Activated naive CD8-positive, alpha-beta T cell (primary cell): Measurements from ENCODE around the gene CD28.
"Not testable (repeated sequence)": the region's sequence is repeated elsewhere in the genome, so short reads cannot be mapped to it uniquely, and the experiment has no call there.

Source experiments
- H3K27ac Mint-ChIP-seq: one replicate; pipeline ENCODE4 v1.8.0; 2021; ENCODE audit warnings: mixed read lengths
- H3K27me3 Mint-ChIP-seq: one replicate; pipeline ENCODE4 v1.8.0; 2021; ENCODE audit warnings: mixed read lengths
- H3K36me3 Mint-ChIP-seq: one replicate; pipeline ENCODE4 v1.8.0; 2021; ENCODE audit warnings: mixed read lengths
- H3K4me1 Mint-ChIP-seq: one replicate; pipeline ENCODE4 v1.8.0; 2021; ENCODE audit warnings: low read depth, mixed read lengths
- H3K4me3 Mint-ChIP-seq: one replicate; pipeline ENCODE4 v1.8.0; 2021; ENCODE audit warnings: mild to moderate bottlenecking, mixed read lengths
- H3K9me3 Mint-ChIP-seq: one replicate; pipeline ENCODE4 v1.8.0; 2021; ENCODE audit warnings: low read depth, mixed read lengths

CD28 gene

DNA sequence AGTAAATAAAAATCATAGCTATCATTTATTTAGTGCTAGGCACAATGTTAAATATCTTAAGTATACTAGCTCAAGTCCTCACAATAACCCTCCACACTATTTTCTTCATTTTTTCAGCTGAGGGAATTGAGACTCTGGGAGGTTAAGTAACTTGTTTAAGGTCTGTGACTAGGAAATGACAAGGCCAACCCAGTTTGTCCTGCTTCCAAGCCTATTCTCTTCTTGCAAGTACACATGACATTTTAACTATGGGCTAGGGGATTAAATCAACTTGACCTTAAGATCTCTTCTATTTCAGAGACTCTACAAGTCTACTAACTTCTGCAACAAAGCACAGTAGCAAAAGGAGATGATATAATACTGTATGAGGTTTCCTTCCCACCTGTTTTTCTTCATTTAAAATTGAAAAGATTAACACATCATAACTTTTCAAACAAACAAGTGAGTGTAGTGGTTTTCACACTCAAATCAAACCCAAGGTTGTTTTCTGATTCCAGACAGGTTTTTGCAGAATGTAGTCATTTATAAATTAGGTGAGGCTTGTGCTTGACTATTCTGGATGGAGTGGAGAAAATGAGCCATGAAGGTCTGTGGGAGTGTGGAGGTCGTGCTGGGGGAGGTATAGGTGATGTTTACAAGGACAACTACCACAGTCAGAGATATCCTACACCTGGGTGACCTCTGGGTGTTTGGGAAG lies 57.0 kb downstream of the CD28 start:
- no peaks in the 10 kb centered on the region for H3K27me3 Mint-ChIP-seq

DNA sequence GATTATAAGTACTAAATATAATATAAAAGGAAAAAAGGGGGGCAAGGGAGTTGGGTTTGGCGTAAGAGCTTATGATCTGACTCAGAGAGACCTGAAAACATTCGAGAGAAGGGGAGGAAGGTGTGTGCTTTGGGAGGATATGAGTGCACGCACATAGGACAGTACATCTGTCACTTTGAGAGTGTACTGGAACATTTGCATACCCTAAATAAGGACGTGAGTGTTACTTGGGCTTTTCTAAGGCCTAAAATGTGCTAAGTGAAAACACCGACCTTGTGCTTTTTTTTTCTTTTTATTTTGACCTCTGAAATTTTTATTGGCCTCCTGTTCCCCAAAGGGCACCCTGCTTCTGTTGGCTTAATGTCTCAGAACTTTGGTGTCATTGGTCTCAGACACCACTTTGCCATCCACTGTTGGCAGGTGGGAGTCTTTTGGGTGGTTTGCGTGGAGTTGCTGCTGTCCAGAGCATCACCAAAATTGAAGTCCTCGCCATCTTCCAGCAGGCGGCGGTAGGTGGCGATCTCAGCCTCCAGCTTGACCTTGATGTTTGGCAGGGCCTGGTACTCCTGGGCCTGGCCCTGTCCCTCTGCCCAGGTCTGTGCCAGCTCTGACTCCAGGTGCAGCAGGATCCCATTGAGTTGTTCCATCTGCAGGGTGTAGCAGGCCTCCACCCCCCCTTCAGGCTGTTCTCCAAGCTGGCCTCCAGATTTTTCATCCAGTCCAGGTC lies 57.7 kb downstream of the CD28 start:
- peaks cover 77% of the 10 kb centered on the region for H3K4me1 Mint-ChIP-seq
- peak overlapping the region; percentile 68 for H3K4me3 Mint-ChIP-seq
- H3K27me3 Mint-ChIP-seq = no peaks in the 10 kb centered on the region
- H3K36me3 Mint-ChIP-seq = peaks cover 35% of the 10 kb centered on the region
- H3K9me3 Mint-ChIP-seq = peaks cover 5% of the 10 kb centered on the region
- peak overlapping the region; percentile 98 for H3K27ac Mint-ChIP-seq

More for the DNA sequence above, 57.0 kb downstream of the CD28 start:
- H3K27ac Mint-ChIP-seq = peak overlapping the region; percentile 98
- peak overlapping the region; percentile 24 for H3K4me3 Mint-ChIP-seq
- peaks cover 36% of the 10 kb centered on the region for H3K36me3 Mint-ChIP-seq
- peaks cover 8% of the 10 kb centered on the region for H3K9me3 Mint-ChIP-seq
- H3K4me1 Mint-ChIP-seq = peaks cover 82% of the 10 kb centered on the region

DNA sequence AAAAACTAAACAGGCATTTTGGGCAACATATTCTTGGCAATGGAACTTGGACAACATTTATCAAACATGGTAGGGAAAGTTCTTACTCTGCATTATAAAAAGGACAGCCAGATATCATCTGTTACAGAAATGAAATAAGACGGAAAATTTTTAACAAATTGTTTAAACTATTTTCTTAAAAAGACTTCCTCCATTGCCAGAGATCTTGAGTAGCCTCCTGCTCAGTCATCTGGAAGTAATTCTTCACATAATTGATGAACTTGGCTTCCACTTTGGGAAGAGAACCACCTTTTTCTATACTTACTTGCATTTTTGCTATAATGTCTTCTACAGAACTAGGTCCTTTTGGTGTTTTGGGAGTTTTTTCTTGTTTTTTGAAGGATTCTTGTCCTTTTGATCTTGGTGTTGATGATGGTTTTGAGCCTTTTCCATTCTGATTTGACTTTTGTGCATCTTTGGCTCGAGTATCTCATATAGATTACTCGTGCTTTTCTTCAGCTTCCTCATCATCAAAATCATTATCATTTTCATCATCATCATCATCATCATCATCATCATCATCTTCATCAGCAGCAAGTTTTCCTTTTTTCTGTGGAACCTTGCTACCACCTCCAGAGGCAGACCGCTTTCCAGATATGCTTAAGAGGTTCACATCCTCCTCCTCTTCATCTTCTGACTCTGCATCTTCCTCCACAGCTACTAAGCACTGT lies 66.2 kb downstream of the CD28 start:
- Mint-ChIP-seq H3K4me1 (peaks cover 24% of the 10 kb centered on the region), H3K9me3 (no peaks in the 10 kb centered on the region), H3K27ac (no peak overlapping the region), H3K27me3 (no peaks in the 10 kb centered on the region), H3K4me3 (no peak overlapping the region), H3K36me3 (peaks cover 22% of the 10 kb centered on the region)

- Mint-ChIP-seq H3K27ac (no peak overlapping the region), H3K9me3 (no peaks in the 10 kb centered on the region), H3K4me3 (no peak overlapping the region), H3K27me3 (no peaks in the 10 kb centered on the region), H3K4me1 (peaks cover 26% of the 10 kb centered on the region), H3K36me3 (peaks cover 16% of the 10 kb centered on the region)
Observed at GRCh38 chr2:203774760-203775159, 68.3 kb downstream of the CD28 start.

GRCh38 chr2:203775684-203776083 lies 69.2 kb downstream of the CD28 start:
- H3K27ac Mint-ChIP-seq = peak overlapping the region; percentile 61
- peaks cover 14% of the 10 kb centered on the region for H3K36me3 Mint-ChIP-seq
- no peak overlapping the region for H3K4me3 Mint-ChIP-seq
- no peaks in the 10 kb centered on the region for H3K27me3 Mint-ChIP-seq
- H3K4me1 Mint-ChIP-seq = peaks cover 36% of the 10 kb centered on the region
- H3K9me3 Mint-ChIP-seq = no peaks in the 10 kb centered on the region

DNA sequence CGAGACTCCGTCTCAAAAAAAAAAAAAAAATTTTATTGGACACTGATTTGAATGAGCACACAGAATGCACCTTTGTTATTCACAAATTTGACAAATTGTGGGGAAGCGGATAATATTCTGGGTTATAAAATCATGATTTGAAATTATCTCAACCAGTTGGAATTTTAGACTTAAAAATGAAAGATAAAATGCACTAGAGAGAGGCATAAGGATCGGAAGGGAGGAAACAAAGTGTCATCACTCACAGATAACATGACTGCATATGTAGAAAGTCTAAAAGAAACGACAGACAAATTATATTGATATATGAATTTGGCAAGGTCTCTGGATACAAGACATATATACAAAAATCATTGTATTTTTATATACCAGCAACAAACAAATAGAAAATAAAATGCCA lies 70.6 kb downstream of the CD28 start:
- no peak overlapping the region for H3K27ac Mint-ChIP-seq
- H3K4me3 Mint-ChIP-seq = no peak overlapping the region
- peaks cover 41% of the 10 kb centered on the region for H3K4me1 Mint-ChIP-seq
- H3K36me3 Mint-ChIP-seq = peaks cover 7% of the 10 kb centered on the region
- H3K27me3 Mint-ChIP-seq = no peaks in the 10 kb centered on the region
- H3K9me3 Mint-ChIP-seq = peaks cover 5% of the 10 kb centered on the region

GRCh38 chr2:203779477-203780073 lies 73.1 kb downstream of the CD28 start:
- H3K36me3 Mint-ChIP-seq, H3K9me3 Mint-ChIP-seq, H3K27me3 Mint-ChIP-seq, H3K4me3 Mint-ChIP-seq: not testable (repeated sequence)
- peaks cover 54% of the 10 kb centered on the region for H3K4me1 Mint-ChIP-seq
- H3K27ac Mint-ChIP-seq = peak overlapping the region; percentile 64

DNA sequence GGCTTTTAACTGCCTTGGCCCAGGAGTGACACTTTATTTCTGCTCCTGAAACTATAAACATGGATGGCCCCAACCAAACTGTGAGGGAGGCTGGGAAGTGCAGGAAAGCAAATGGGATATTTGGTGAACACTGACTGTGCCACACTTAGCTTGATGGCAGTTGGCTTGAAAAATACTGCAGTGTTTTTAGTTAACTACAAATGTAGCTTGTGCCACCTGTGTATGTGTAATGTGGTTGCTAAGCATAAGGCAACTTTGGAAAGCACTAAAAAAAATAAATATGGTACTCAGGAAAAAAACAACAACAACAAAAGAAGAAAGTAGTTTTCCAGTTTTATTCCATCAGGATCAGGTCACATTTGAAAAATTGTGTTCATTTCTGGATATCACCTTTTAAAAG lies 73.8 kb downstream of the CD28 start:
- H3K9me3 Mint-ChIP-seq = peaks cover 5% of the 10 kb centered on the region
- H3K27ac Mint-ChIP-seq = peak overlapping the region; percentile 64
- peaks cover 5% of the 10 kb centered on the region for H3K36me3 Mint-ChIP-seq
- no peak overlapping the region for H3K4me3 Mint-ChIP-seq
- H3K27me3 Mint-ChIP-seq = no peaks in the 10 kb centered on the region
- H3K4me1 Mint-ChIP-seq = peaks cover 56% of the 10 kb centered on the region

GRCh38 chr2:203781151-203781550 lies 74.7 kb downstream of the CD28 start:
- Mint-ChIP-seq H3K9me3 (peaks cover 5% of the 10 kb centered on the region), H3K27me3 (no peaks in the 10 kb centered on the region), H3K27ac (peak overlapping the region; percentile 85), H3K36me3 (no peaks in the 10 kb centered on the region), H3K4me1 (peaks cover 52% of the 10 kb centered on the region), H3K4me3 (no peak overlapping the region)

- Mint-ChIP-seq H3K27me3 (no peaks in the 10 kb centered on the region), H3K36me3 (no peaks in the 10 kb centered on the region), H3K27ac (peak overlapping the region; percentile 94), H3K9me3 (peaks cover 5% of the 10 kb centered on the region), H3K4me1 (peaks cover 55% of the 10 kb centered on the region), H3K4me3 (peak overlapping the region; percentile 71)
Observed at GRCh38 chr2:203782262-203782976, 76.0 kb downstream of the CD28 start.

DNA sequence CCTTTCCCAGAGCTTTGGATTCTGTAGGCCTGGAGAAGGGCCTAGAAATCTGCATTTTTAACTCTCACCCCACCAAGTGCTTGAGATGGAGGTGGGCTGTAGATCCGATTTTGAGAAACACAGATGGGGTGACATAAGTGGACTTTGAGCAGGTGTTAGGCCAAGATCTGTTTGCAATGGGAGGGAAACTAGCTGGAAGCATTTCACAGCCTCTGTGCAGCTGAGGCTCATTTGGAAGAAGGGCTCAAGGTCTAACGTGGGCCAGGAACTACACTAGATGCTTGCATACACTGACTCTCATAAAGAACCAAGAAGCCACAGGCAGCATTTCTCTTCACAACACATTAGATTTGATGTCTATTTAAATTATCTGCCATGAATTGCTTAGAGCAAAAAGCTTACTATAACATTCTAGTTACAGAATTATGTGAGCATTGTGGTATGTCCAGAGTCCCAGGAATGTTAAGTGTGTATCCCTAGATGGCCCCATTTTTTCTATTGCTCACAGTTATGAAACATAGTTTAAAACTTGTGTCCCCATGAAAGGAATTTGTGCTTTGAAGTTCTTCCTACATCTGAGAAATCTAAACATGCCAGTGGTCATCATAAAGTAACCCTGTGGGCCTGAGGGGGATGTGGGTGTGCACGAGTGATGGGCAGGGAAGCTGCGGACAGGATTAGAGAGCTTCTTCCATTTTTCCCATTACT lies 77.2 kb downstream of the CD28 start:
- H3K9me3 Mint-ChIP-seq = peaks cover 5% of the 10 kb centered on the region
- no peaks in the 10 kb centered on the region for H3K36me3 Mint-ChIP-seq
- no peaks in the 10 kb centered on the region for H3K27me3 Mint-ChIP-seq
- H3K4me3 Mint-ChIP-seq = no peak overlapping the region
- peaks cover 59% of the 10 kb centered on the region for H3K4me1 Mint-ChIP-seq
- peak overlapping the region; percentile 75 for H3K27ac Mint-ChIP-seq

- H3K4me1 Mint-ChIP-seq = peaks cover 53% of the 10 kb centered on the region
- not testable (repeated sequence) for H3K27me3 Mint-ChIP-seq, H3K36me3 Mint-ChIP-seq, H3K4me3 Mint-ChIP-seq, H3K9me3 Mint-ChIP-seq
- H3K27ac Mint-ChIP-seq = peak overlapping the region; percentile 34
Observed at GRCh38 chr2:203784710-203785270, 78.4 kb downstream of the CD28 start.

DNA sequence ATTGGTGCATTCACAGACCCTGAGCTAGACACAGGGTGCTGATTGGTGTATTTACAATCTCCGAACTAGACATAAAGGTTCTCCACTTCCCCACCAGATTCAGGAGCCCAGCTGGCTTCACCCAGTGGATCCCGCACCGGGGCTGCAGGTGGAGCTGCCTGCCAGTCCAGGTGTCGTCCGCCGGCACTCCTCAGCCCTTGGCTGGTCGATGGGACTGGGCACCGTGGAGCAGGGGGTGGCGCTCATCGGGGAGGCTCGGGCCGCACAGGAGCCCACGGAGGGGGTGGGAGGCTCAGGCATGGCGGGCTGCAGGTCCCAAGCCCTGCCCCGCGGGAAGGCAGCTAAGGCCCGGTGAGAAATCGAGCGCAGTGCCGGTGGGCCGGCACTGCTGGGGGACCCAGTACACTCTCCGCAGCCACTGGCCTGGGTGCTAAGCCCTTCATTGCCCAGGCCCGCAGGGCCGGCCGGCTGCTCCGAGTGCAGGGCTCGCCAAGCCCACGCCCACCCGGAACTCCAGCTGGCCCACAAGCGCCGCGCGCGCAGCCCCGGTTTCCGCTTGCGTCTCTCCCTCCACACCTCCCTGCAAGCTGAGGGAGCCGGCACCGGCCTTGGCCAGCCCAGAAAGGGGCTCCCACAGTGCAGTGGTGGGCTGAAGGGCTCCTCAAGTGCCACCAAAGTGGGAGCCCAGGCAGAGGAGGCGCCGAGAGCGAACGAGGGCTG lies 79.1 kb downstream of the CD28 start:
- H3K4me1 Mint-ChIP-seq = peaks cover 45% of the 10 kb centered on the region
- not testable (repeated sequence) for H3K36me3 Mint-ChIP-seq, H3K27ac Mint-ChIP-seq, H3K9me3 Mint-ChIP-seq, H3K4me3 Mint-ChIP-seq, H3K27me3 Mint-ChIP-seq
